ENCODE results near the gene COX6B1. TPM values are rescaled to one million over a fixed set of nuclear protein-coding genes. Genes with fewer than 3 reads are reported as not detected.

Gene COX6B1
- total and polyA plus RNA-seq, 10 donors, result 208 to 837 (median 529) TPM

- intact Hi-C loops (cut with DNase I; ENCODE audit: low total_unique reads), result no loop called here
- 10 to 17% (median 15%) methylated on average over 9 of the region's 9 CpGs for WGBS, 5 donors
Measured at GRCh38 chr19:35628264-35628564, 19.9 kb upstream of the COX6B1 start.

GRCh38 chr19:35628565-35629331 is 19.4 kb upstream of the COX6B1 start, which contains the start of gene RBM42:
Gene RBM42, plus strand, starts transcription at chr19:35629036. Its CDS starts 118 bp downstream, at chr19:35629154.
- Histone ChIP-seq H3K4me1 (peaks cover 10 to 44% (median 27%) of the 10 kb centered on the region in 6 donors), H3K9me3 (no peaks in the 10 kb centered on the region), H3K4me3 (peak within 1 kb of the TSS; percentile 84 to 98 (median 94)), H3K27me3 (replicated peaks in 1 of 7) (no peaks in the 10 kb centered on the region), H3K36me3 (peaks cover 5 to 40% (median 36%) of the 10 kb centered on the region in 6 donors), H3K27ac (peak within 1 kb of the TSS; percentile 74 to 96 (median 94))
- WGBS, 5 donors, result 0 to 1% (median 0%) methylated on average over 50 to 56 of the region's 56 CpGs
- peak; percentile 96 for DNase-seq
- intact Hi-C loops (cut with DNase I; ENCODE audit: low total_unique reads), result no loop called here
- TF ChIP-seq POLR2A (IDR thresholded peaks at IDR 0.05) (peak in 2 of 3 donors; percentile 53 to 98), CTCF (IDR thresholded peaks at IDR 0.05 in 8 of 11, conservative IDR thresholded peaks at IDR 0.05 in 3 of 11) (peak in 3 of 11 experiments; percentile 12 to 31 (median 15)), POLR2AphosphoS5 (IDR thresholded peaks at IDR 0.05) (peak; percentile 97 to 98 (median 98))

More at GRCh38 chr19:35628264-35628564, 19.9 kb upstream of the COX6B1 start:
- TF ChIP-seq POLR2AphosphoS5 (IDR thresholded peaks at IDR 0.05), result no peak
- no peak for TF ChIP-seq POLR2A (IDR thresholded peaks at IDR 0.05)
- no peak for TF ChIP-seq CTCF (IDR thresholded peaks at IDR 0.05 in 8 of 11, conservative IDR thresholded peaks at IDR 0.05 in 3 of 11)
- DNase-seq, result no peak
- Histone ChIP-seq H3K27me3 (replicated peaks in 1 of 7) (no peaks in the 10 kb centered on the region), H3K27ac (peak overlapping the region; percentile 74 to 96 (median 94)), H3K36me3 (peaks cover 5 to 34% (median 30%) of the 10 kb centered on the region in 6 donors), H3K9me3 (no peaks in the 10 kb centered on the region), H3K4me3 (peak overlapping the region; percentile 84 to 98 (median 94)), H3K4me1 (peaks cover 10 to 44% (median 27%) of the 10 kb centered on the region in 6 donors)

GRCh38 chr19:35629332-35629633 is 18.8 kb upstream of the COX6B1 start:
- Histone ChIP-seq H3K36me3 (peaks cover 7 to 45% (median 41%) of the 10 kb centered on the region in 6 donors), H3K9me3 (no peaks in the 10 kb centered on the region), H3K4me1 (peaks cover 10 to 44% (median 27%) of the 10 kb centered on the region in 6 donors), H3K27ac (peak overlapping the region; percentile 74 to 96 (median 94)), H3K27me3 (replicated peaks in 1 of 7) (no peaks in the 10 kb centered on the region), H3K4me3 (peak overlapping the region; percentile 84 to 98 (median 94))
- intact Hi-C loops (cut with DNase I; ENCODE audit: low total_unique reads), result no loop called here
- no peak for TF ChIP-seq POLR2A (IDR thresholded peaks at IDR 0.05)
- no peak for TF ChIP-seq CTCF (IDR thresholded peaks at IDR 0.05 in 8 of 11, conservative IDR thresholded peaks at IDR 0.05 in 3 of 11)
- TF ChIP-seq POLR2AphosphoS5 (IDR thresholded peaks at IDR 0.05), result no peak
- 5 to 9% (median 7%) methylated on average over 15 of the region's 15 CpGs for WGBS, 5 donors
- DNase-seq, result no peak

- intact Hi-C loops (cut with DNase I; ENCODE audit: low total_unique reads), result no loop called here
- DNase-seq, result no peak
- TF ChIP-seq POLR2A (IDR thresholded peaks at IDR 0.05) (no peak), CTCF (IDR thresholded peaks at IDR 0.05 in 8 of 11, conservative IDR thresholded peaks at IDR 0.05 in 3 of 11) (no peak), POLR2AphosphoS5 (IDR thresholded peaks at IDR 0.05) (peak in 1 of 3 donors; percentile 32)
- Histone ChIP-seq H3K27me3 (replicated peaks in 1 of 7) (no peaks in the 10 kb centered on the region), H3K9me3 (no peaks in the 10 kb centered on the region), H3K4me1 (peaks cover 10 to 34% (median 19%) of the 10 kb centered on the region in 6 donors), H3K36me3 (peaks cover 14 to 88% (median 82%) of the 10 kb centered on the region in 6 donors), H3K4me3 (no peak overlapping the region), H3K27ac (no peak overlapping the region)
- WGBS, 5 donors, result 91 to 93% (median 92%) methylated on average over 27 to 29 of the region's 29 CpGs
Measured at GRCh38 chr19:35633727-35634440, 14.2 kb upstream of the COX6B1 start.

All from spleen (tissue), 11 donors.